ENCODE measurements around the gene RBFOX2.

GRCh38 chr22:35844886-35845285, 183.7 kb downstream of the RBFOX2 start:
- TF ChIP-seq CTCF (IDR thresholded peaks at IDR 0.05) (no peak), POLR2A (IDR thresholded peaks at IDR 0.05) (no peak)

Data from breast epithelium (tissue), 3 donors.